ENCODE results near the gene ORM1. TPM values are rescaled to one million over a fixed set of nuclear protein-coding genes. Genes with fewer than 3 reads are reported as not detected.

ORM1 gene
- total and polyA plus RNA-seq, 2 of the 8 experiments (the other 6 are each of a cell fraction or from before 2014, with no cell fraction given): 0.32 TPM; not detected in 1

- no peak for TF ChIP-seq RNF2 (IDR thresholded peaks at IDR 0.05; ENCODE audit: borderline replicate concordance, low read depth, low read length, missing control alignments, poor library complexity, severe bottlenecking)
Measured at GRCh38 chr9:114338187-114338586, 15.3 kb downstream of the ORM1 start (continued).

Data from H1 (cell line).